GM12873 (cell line): ENCODE data around the gene DNAJB1.
A peak's percentile ranks its signal among the peaks of the same experiment; 100 is the strongest.

Experiments used
- CTCF ChIP-seq: IDR thresholded peaks from 2 replicates; pipeline ENCODE4 v1.5.1; 2012; ENCODE audit warnings: low read depth, mild to moderate bottlenecking, moderate library complexity, low read length, control low read depth; ENCODE audit not compliant: insufficient read depth; ENCODE audit errors: missing control alignments

The DNAJB1 gene

GRCh38 chr19:14556662-14557188 lies 38.5 kb upstream of the DNAJB1 start:
- peak; percentile 99 for TF ChIP-seq CTCF

- TF ChIP-seq CTCF = peak; percentile 14
These were observed 37.9 kb upstream of the DNAJB1 start for GRCh38 chr19:14555918-14556661.

GRCh38 chr19:14554382-14554812 lies 36.2 kb upstream of the DNAJB1 start:
- no peak for TF ChIP-seq CTCF

GRCh38 chr19:14553939-14554243 lies 35.7 kb upstream of the DNAJB1 start:
- no peak for TF ChIP-seq CTCF

- TF ChIP-seq CTCF = no peak
These were observed 35.1 kb upstream of the DNAJB1 start for GRCh38 chr19:14553042-14553938.

GRCh38 chr19:14551134-14552005 lies 33.2 kb upstream of the DNAJB1 start:
- TF ChIP-seq CTCF = peak; percentile 57
